ENCODE results near the gene ZNF821. TPM values are rescaled to one million over a fixed set of nuclear protein-coding genes. Genes with fewer than 3 reads are reported as not detected.

ZNF821 gene
- polyA plus RNA-seq, 1 donor (not counting 4 experiments of a cell fraction or from before 2014, with no cell fraction given): 2.9 TPM

DNA sequence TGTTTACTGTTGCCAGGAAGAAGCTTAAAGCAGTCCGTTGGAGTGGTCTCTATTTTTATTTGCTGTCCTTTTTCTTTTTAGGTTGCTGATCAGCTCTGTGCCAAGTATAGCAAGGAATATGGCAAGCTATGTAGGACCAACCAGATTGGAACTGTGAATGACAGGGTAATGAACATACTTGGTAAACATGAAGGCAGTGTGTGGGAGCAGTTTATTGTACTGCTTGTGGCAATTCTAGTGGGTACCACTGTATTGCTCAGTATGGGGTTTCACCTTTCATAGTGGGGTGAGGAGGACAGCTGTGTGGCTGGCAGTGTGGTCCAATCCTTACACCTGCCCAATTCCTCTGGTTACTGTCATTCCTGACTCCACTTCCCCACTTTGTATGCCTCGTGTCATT is 36.7 kb upstream of the ZNF821 start:
- Histone ChIP-seq H4K20me1 (ENCODE audit: control insufficient read depth, extremely low read depth, insufficient read depth, low read length) (peaks cover 2% of the 10 kb centered on the region), H3K4me3 (ENCODE audit: control insufficient read depth in 2 of 3, extremely low read depth in 1 of 3, insufficient read depth in 2 of 3, low read depth in 1 of 3, low read length in 3 of 3) (no peak overlapping the region), H3K9ac (ENCODE audit: control insufficient read depth, extremely low read depth, insufficient read depth, low read length) (no peak overlapping the region), H3K4me1 (ENCODE audit: control insufficient read depth, extremely low read depth, insufficient read depth, low read length) (peaks cover 7% of the 10 kb centered on the region), H3K4me2 (ENCODE audit: control insufficient read depth, extremely low read depth, insufficient read depth, low read depth, low read length) (no peak overlapping the region), H3K27me3 (ENCODE audit: control insufficient read depth, extremely low read depth, insufficient read depth, low read length) (no peaks in the 10 kb centered on the region), H3K9me3 (ENCODE audit: control insufficient read depth, low read depth, low read length) (peaks cover 10% of the 10 kb centered on the region), H3K36me3 (ENCODE audit: control insufficient read depth in 2 of 2, extremely low read depth in 1 of 2, insufficient read depth in 2 of 2, low read length in 2 of 2) (peaks cover 31 to 63% of the 10 kb centered on the region in 2 experiments), H3K79me2 (ENCODE audit: control insufficient read depth, insufficient read depth, low read length) (peaks cover 44% of the 10 kb centered on the region), H3K9me1 (ENCODE audit: control insufficient read depth, extremely low read depth, insufficient read depth, low read length) (no peaks in the 10 kb centered on the region), H3K27ac (ENCODE audit: control insufficient read depth, insufficient read depth, low read length) (no peak overlapping the region), H2AFZ (ENCODE audit: control insufficient read depth, low read length) (no peak overlapping the region)
- FAIRE-seq: no peak
- no peak for TF ChIP-seq EZH2 (IDR thresholded peaks at IDR 0.05; ENCODE audit: low read length)
- TF ChIP-seq, protein P1, sequence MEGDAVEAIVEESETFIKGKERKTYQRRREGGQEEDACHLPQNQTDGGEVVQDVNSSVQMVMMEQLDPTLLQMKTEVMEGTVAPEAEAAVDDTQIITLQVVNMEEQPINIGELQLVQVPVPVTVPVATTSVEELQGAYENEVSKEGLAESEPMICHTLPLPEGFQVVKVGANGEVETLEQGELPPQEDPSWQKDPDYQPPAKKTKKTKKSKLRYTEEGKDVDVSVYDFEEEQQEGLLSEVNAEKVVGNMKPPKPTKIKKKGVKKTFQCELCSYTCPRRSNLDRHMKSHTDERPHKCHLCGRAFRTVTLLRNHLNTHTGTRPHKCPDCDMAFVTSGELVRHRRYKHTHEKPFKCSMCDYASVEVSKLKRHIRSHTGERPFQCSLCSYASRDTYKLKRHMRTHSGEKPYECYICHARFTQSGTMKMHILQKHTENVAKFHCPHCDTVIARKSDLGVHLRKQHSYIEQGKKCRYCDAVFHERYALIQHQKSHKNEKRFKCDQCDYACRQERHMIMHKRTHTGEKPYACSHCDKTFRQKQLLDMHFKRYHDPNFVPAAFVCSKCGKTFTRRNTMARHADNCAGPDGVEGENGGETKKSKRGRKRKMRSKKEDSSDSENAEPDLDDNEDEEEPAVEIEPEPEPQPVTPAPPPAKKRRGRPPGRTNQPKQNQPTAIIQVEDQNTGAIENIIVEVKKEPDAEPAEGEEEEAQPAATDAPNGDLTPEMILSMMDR (optimal IDR thresholded peaks at IDR 0.05 in 1 of 3, IDR thresholded peaks at IDR 0.05 in 1 of 3, conservative IDR thresholded peaks at IDR 0.05 in 1 of 3; ENCODE audit: extremely low read depth in 1 of 3, insufficient read depth in 2 of 3, low read length in 3 of 3): no peak
- dilution Hi-C loops (cut with MboI; ENCODE audit: extremely low pct_ligation_motif_present, low sequenced_read_pairs): no loop called here
- DNase-seq (ENCODE audit: low read depth, low spot score): no peak

DNA sequence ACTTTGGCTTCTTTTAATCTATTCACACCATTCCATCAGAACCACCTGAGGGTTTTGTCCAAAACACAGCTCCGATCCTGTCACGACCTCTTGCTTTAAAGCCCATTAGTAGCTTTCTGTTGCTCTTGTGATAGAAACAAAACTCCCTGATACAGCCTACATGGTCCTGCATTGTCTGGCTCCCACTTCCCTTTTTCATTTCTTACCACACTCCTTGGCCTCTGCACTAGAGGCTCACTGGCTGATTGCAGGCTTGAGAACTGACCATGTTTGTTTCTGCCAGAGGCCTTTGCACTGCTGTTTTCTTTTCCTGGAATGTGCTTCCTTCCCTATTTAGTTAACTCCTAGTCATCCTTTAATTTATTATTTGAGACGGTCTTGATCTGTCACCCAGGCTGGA is 35.1 kb upstream of the ZNF821 start:
- H3K4me3 ChIP-seq (ENCODE audit: control insufficient read depth in 2 of 3, extremely low read depth in 1 of 3, insufficient read depth in 2 of 3, low read depth in 1 of 3, low read length in 3 of 3): no peak overlapping the region
- no peaks in the 10 kb centered on the region for H3K27me3 ChIP-seq (ENCODE audit: control insufficient read depth, extremely low read depth, insufficient read depth, low read length)
- H4K20me1 ChIP-seq (ENCODE audit: control insufficient read depth, extremely low read depth, insufficient read depth, low read length): peaks cover 2% of the 10 kb centered on the region
- DNase-seq (ENCODE audit: low read depth, low spot score): no peak
- no peak for TF ChIP-seq EZH2 (IDR thresholded peaks at IDR 0.05; ENCODE audit: low read length)
- TF ChIP-seq, protein P1 (optimal IDR thresholded peaks at IDR 0.05 in 1 of 3, IDR thresholded peaks at IDR 0.05 in 1 of 3, conservative IDR thresholded peaks at IDR 0.05 in 1 of 3; ENCODE audit: extremely low read depth in 1 of 3, insufficient read depth in 2 of 3, low read length in 3 of 3): no peak
- no peak overlapping the region for H3K4me2 ChIP-seq (ENCODE audit: control insufficient read depth, extremely low read depth, insufficient read depth, low read depth, low read length)
- H3K79me2 ChIP-seq (ENCODE audit: control insufficient read depth, insufficient read depth, low read length): peaks cover 60% of the 10 kb centered on the region
- peaks cover 10% of the 10 kb centered on the region for H3K9me3 ChIP-seq (ENCODE audit: control insufficient read depth, low read depth, low read length)
- H3K4me1 ChIP-seq (ENCODE audit: control insufficient read depth, extremely low read depth, insufficient read depth, low read length): peaks cover 3% of the 10 kb centered on the region
- no peaks in the 10 kb centered on the region for H3K9me1 ChIP-seq (ENCODE audit: control insufficient read depth, extremely low read depth, insufficient read depth, low read length)
- FAIRE-seq: no peak
- no peak overlapping the region for H3K9ac ChIP-seq (ENCODE audit: control insufficient read depth, extremely low read depth, insufficient read depth, low read length)
- H3K36me3 ChIP-seq (ENCODE audit: control insufficient read depth in 2 of 2, extremely low read depth in 1 of 2, insufficient read depth in 2 of 2, low read length in 2 of 2): peaks cover 29 to 59% of the 10 kb centered on the region in 2 experiments
- no peak overlapping the region for H3K27ac ChIP-seq (ENCODE audit: control insufficient read depth, insufficient read depth, low read length)
- no peak overlapping the region for H2AFZ ChIP-seq (ENCODE audit: control insufficient read depth, low read length)
- dilution Hi-C loops (cut with MboI; ENCODE audit: extremely low pct_ligation_motif_present, low sequenced_read_pairs): no loop called here
